GM23248 (cell line): ENCODE data around the gene CST4.

Source experiments
- EZH2 ChIP-seq: fragments of 200-600 bp; sonication (generic); IDR thresholded peaks from 2 replicates; pipeline ENCODE4 v1.6.1; 2018; ENCODE audit warnings: antibody characterized with exemption, mild to moderate bottlenecking; ENCODE audit not compliant: insufficient read depth, poor library complexity, severe bottlenecking
- EZH2phosphoT487 ChIP-seq: fragments of 200-600 bp; sonication (generic); IDR thresholded peaks from 2 replicates; pipeline ENCODE4 v1.6.1; 2018; ENCODE audit warnings: antibody characterized with exemption, moderate library complexity, mild to moderate bottlenecking, low read depth; ENCODE audit not compliant: insufficient read depth

- TF ChIP-seq EZH2, result no peak
- TF ChIP-seq EZH2phosphoT487, result no peak
These were observed 52.5 kb downstream of the CST4 start for GRCh38 chr20:23636182-23636907.
